Coronary artery (tissue), 2 donors: ENCODE data around the gene TLR8.

ENCODE experiments used
- DNase-seq: peaks from one replicate; pipeline ENCODE4 v3.0.0-alpha.2; 2017; ENCODE audit warnings: low spot score
- H3K27ac ChIP-seq, 2 donors: fragments of 200-600 bp; sonication (generic); one replicate each; pipeline ENCODE4 v1.5.1; 2016 to 2019
- H3K4me3 ChIP-seq: fragments of 200-600 bp; sonication (generic); 2 replicates; pipeline ENCODE4 v1.5.1; 2016; ENCODE audit warnings: mild to moderate bottlenecking, moderate library complexity
- CTCF ChIP-seq: fragments of 200-600 bp; sonication (generic); IDR thresholded peaks from one replicate; pipeline ENCODE4 v1.5.1; 2019; ENCODE audit warnings: antibody characterized with exemption

Gene TLR8

GRCh38 chrX:12887141-12887540 is 19.3 kb upstream of the TLR8 start:
- no peak for DNase-seq
- no peak overlapping the region for H3K27ac ChIP-seq
- TF ChIP-seq CTCF = no peak

GRCh38 chrX:12887767-12888166 is 18.7 kb upstream of the TLR8 start:
- no peak overlapping the region for H3K27ac ChIP-seq
- TF ChIP-seq CTCF = no peak
- no peak overlapping the region for H3K4me3 ChIP-seq
- DNase-seq = no peak

More at GRCh38 chrX:12887141-12887540, 19.3 kb upstream of the TLR8 start:
- H3K4me3 ChIP-seq = no peak overlapping the region

GRCh38 chrX:12890467-12890866 is 16.0 kb upstream of the TLR8 start:
- no peak for DNase-seq
- Histone ChIP-seq H3K27ac (peak overlapping the region in 1 of 2 donors; percentile 11), H3K4me3 (no peak overlapping the region)
- TF ChIP-seq CTCF = no peak

DNA sequence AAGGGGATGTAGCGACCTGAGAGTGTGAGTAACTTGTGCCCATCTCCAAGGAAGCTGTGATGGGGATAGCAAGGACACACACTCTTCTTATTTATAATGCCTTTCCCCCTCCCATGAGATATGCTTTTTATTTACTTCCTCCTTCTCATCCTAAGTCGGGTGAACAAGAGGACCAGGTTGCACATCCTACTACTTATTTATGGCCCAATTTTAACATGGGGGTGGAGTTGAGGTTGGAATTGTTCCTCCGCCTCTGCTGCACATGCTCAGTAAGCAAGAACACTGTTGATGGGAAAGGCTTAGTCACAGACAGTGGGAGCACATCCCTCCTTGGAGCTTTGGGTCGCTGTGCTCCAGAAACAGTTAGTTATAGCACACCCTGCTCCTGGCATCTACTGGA is 15.2 kb upstream of the TLR8 start:
- no peak for TF ChIP-seq CTCF
- H3K27ac ChIP-seq = no peak overlapping the region
- no peak overlapping the region for H3K4me3 ChIP-seq
- no peak for DNase-seq

- DNase-seq = no peak
- Histone ChIP-seq H3K27ac (no peak overlapping the region), H3K4me3 (no peak overlapping the region)
- no peak for TF ChIP-seq CTCF
Observed at GRCh38 chrX:12891915-12892506, 14.4 kb upstream of the TLR8 start.

GRCh38 chrX:12892716-12893115 is 13.7 kb upstream of the TLR8 start:
- Histone ChIP-seq H3K27ac (no peak overlapping the region), H3K4me3 (no peak overlapping the region)
- TF ChIP-seq CTCF = no peak
- DNase-seq = no peak
